PC-3 (cell line): ENCODE measurements around the gene THOC1.

Experiments
- CTCF ChIP-seq: fragments of 300-600 bp; sonication (generic); conservative IDR thresholded peaks from 2 replicates; pipeline ENCODE4 v1.5.1; 2017; ENCODE audit warnings: antibody characterized with exemption, low read depth, mild to moderate bottlenecking, low read length
- EZH2 ChIP-seq: fragments of 300-600 bp; sonication (generic); IDR thresholded peaks from one replicate; pipeline ENCODE4 v1.6.1; 2017; ENCODE audit warnings: antibody characterized with exemption, mild to moderate bottlenecking, low read length; ENCODE audit not compliant: unreplicated experiment
- EZH2phosphoT487 ChIP-seq: fragments of 300-600 bp; sonication (generic); IDR thresholded peaks from 2 replicates; pipeline ENCODE4 v1.6.1; 2018; ENCODE audit warnings: mild to moderate bottlenecking, antibody characterized with exemption, low read length, borderline replicate concordance

GRCh38 chr18:251572-251971 lies 16.3 kb downstream of the THOC1 start:
- no peak for TF ChIP-seq CTCF
- no peak for TF ChIP-seq EZH2
- no peak for TF ChIP-seq EZH2phosphoT487
